Neural cell (in vitro differentiated cells): ENCODE data around the gene KDM4C. TPM values are rescaled to one million over a fixed set of nuclear protein-coding genes. Genes with fewer than 3 reads are reported as not detected.

Experiments used
- H2AFZ ChIP-seq: fragments of 200-600, 300-800 bp; sonication (generic), shearing (Covaris generic); 2 replicates; pipeline ENCODE4 v1.6.0; 2014; ENCODE audit warnings: low read depth, mild to moderate bottlenecking, antibody characterized with exemption, low read length, moderate library complexity
- H3F3A ChIP-seq: fragments of 200-600 bp; shearing (Covaris generic); 2 replicates; pipeline ENCODE4 v1.6.1; 2016; ENCODE audit warnings: mild to moderate bottlenecking, moderate library complexity, mixed read lengths, antibody characterized with exemption, low read length; ENCODE audit not compliant: insufficient read depth, poor library complexity, severe bottlenecking
- H3K27ac ChIP-seq: fragments of 200-600, 300-800 bp; sonication (generic), shearing (Covaris generic); 2 replicates; pipeline ENCODE4 v1.5.1; 2014; ENCODE audit warnings: mild to moderate bottlenecking, low read length, moderate library complexity
- H3K27me3 ChIP-seq: fragments of 300-800, 200-600 bp; sonication (generic), shearing (Covaris generic); 2 replicates; pipeline ENCODE4 v1.6.0; 2014; ENCODE audit warnings: mild to moderate bottlenecking, low read depth, low read length, moderate library complexity; ENCODE audit not compliant: insufficient read depth
- H3K36me3 ChIP-seq: fragments of 300-800, 200-600 bp; sonication (generic), shearing (Covaris generic); 2 replicates; pipeline ENCODE4 v1.5.1; 2014; ENCODE audit warnings: mild to moderate bottlenecking, antibody characterized with exemption, low read length, moderate library complexity; ENCODE audit not compliant: insufficient read depth
- H3K4me2 ChIP-seq: fragments of 300-800, 200-600 bp; sonication (generic), shearing (Covaris generic); 2 replicates; pipeline ENCODE4 v1.6.0; 2014; ENCODE audit warnings: mild to moderate bottlenecking, low read length
- H3K4me3 ChIP-seq: fragments of 300-800, 200-600 bp; sonication (generic), shearing (Covaris generic); 2 replicates; pipeline ENCODE4 v1.5.1; 2014; ENCODE audit warnings: mild to moderate bottlenecking, low read length, moderate library complexity
- H3K79me2 ChIP-seq: fragments of 200-600 bp; shearing (Covaris generic); replicated peaks from 2 replicates; pipeline ENCODE4 v1.6.0; 2014; ENCODE audit warnings: mild to moderate bottlenecking, low read length, moderate library complexity; ENCODE audit not compliant: insufficient read depth
- H3K9ac ChIP-seq: fragments of 300-800, 200-600 bp; sonication (generic), shearing (Covaris generic); 2 replicates; pipeline ENCODE4 v1.6.1; 2016; ENCODE audit warnings: mild to moderate bottlenecking, low read length, mixed read lengths
- H3K9me2 ChIP-seq: fragments of 200-600 bp; shearing (Covaris generic); 2 replicates; pipeline ENCODE4 v1.6.1; 2016; ENCODE audit warnings: mild to moderate bottlenecking, low read length, mixed read lengths; ENCODE audit not compliant: insufficient read depth
- H3K9me3 ChIP-seq: fragments of 200-600, 300-800 bp; sonication (generic), shearing (Covaris generic); 2 replicates; pipeline ENCODE4 v1.6.1; 2016; ENCODE audit warnings: mild to moderate bottlenecking, mixed run types, low read length, moderate library complexity, mixed read lengths
- H4K20me1 ChIP-seq: fragments of 200-600 bp; shearing (Covaris generic); 2 replicates; pipeline ENCODE4 v1.6.1; 2016; ENCODE audit warnings: mild to moderate bottlenecking, mixed run types; ENCODE audit not compliant: insufficient read depth
- CTCF ChIP-seq: fragments of 450-650 bp; IDR thresholded peaks from 2 replicates; pipeline ENCODE4 v1.5.1; 2014; ENCODE audit warnings: antibody characterized with exemption, mild to moderate bottlenecking, moderate library complexity; ENCODE audit not compliant: poor library complexity, severe bottlenecking
- EP300 ChIP-seq: fragments of 450-650 bp; conservative IDR thresholded peaks from 2 replicates; pipeline ENCODE4 v1.6.1; 2014; ENCODE audit warnings: antibody characterized with exemption, mild to moderate bottlenecking, moderate library complexity; ENCODE audit not compliant: poor library complexity, severe bottlenecking
- EZH2 ChIP-seq: fragments of 200-600, 300-800 bp; shearing (Covaris generic), sonication (generic); IDR thresholded peaks from 2 replicates; pipeline ENCODE4 v1.6.1; 2014; ENCODE audit warnings: antibody characterized with exemption, low read length, borderline replicate concordance, mild to moderate bottlenecking; ENCODE audit not compliant: insufficient read depth, poor library complexity, severe bottlenecking
- MXI1 ChIP-seq: fragments of 450-650 bp; conservative IDR thresholded peaks from 2 replicates; pipeline ENCODE4 v1.6.1; 2014; ENCODE audit warnings: antibody characterized with exemption, mild to moderate bottlenecking; ENCODE audit not compliant: poor library complexity, severe bottlenecking
- POLR2AphosphoS5 ChIP-seq: IDR thresholded peaks from 2 replicates; pipeline ENCODE4 v1.6.1; 2012
- RAD21 ChIP-seq: fragments of 450-650 bp; conservative IDR thresholded peaks from 2 replicates; pipeline ENCODE4 v1.6.1; 2014; ENCODE audit warnings: antibody characterized with exemption, mild to moderate bottlenecking, moderate library complexity
- REST ChIP-seq: IDR thresholded peaks from 2 replicates; pipeline ENCODE4 v1.6.1; 2012; ENCODE audit warnings: borderline replicate concordance
- SMC3 ChIP-seq: fragments of 450-650 bp; conservative IDR thresholded peaks from 2 replicates; pipeline ENCODE4 v1.6.1; 2014; ENCODE audit warnings: antibody characterized with exemption, mild to moderate bottlenecking, moderate library complexity; ENCODE audit not compliant: poor library complexity
- TAF1 ChIP-seq: IDR thresholded peaks from 2 replicates; pipeline ENCODE4 v1.6.1; 2012; ENCODE audit warnings: low read depth
- polyA plus RNA-seq: library from polyadenylated mRNA; depleted of rRNA; stranded (reverse); fragments of >200 nt; gene quantifications from 2 replicates; pipeline ENCODE4 v1.2.3, GENCODE V29; 2014

Gene KDM4C
- polyA plus RNA-seq, 1 donor from 2014 or later: 21.1 TPM

GRCh38 chr9:6829027-6829426 lies 71.3 kb downstream of the KDM4C start:
- no peak overlapping the region for H3K27ac ChIP-seq
- no peak overlapping the region for H3K4me2 ChIP-seq
- no peak overlapping the region for H2AFZ ChIP-seq
- no peaks in the 10 kb centered on the region for H3K36me3 ChIP-seq
- no peaks in the 10 kb centered on the region for H3K9me2 ChIP-seq
- no peaks in the 10 kb centered on the region for H3K27me3 ChIP-seq
- H3F3A ChIP-seq: no peaks in the 10 kb centered on the region
- no peaks in the 10 kb centered on the region for H3K9me3 ChIP-seq
- TF ChIP-seq SMC3 (no peak), EP300 (no peak), RAD21 (no peak), TAF1 (no peak), REST (no peak), EZH2 (no peak), MXI1 (no peak), POLR2AphosphoS5 (no peak), CTCF (no peak)
- H4K20me1 ChIP-seq: no peaks in the 10 kb centered on the region
- H3K4me3 ChIP-seq: no peak overlapping the region
- H3K9ac ChIP-seq: no peak overlapping the region
- H3K79me2 ChIP-seq: no peaks in the 10 kb centered on the region

GRCh38 chr9:6829536-6829935 lies 71.8 kb downstream of the KDM4C start:
- no peaks in the 10 kb centered on the region for H3K9me2 ChIP-seq
- no peak overlapping the region for H3K4me3 ChIP-seq
- no peak overlapping the region for H3K4me2 ChIP-seq
- H3F3A ChIP-seq: no peaks in the 10 kb centered on the region
- H2AFZ ChIP-seq: no peak overlapping the region
- TF ChIP-seq EZH2 (no peak), MXI1 (no peak), EP300 (no peak), RAD21 (no peak), POLR2AphosphoS5 (no peak), CTCF (no peak), SMC3 (no peak), REST (no peak), TAF1 (no peak)
- no peaks in the 10 kb centered on the region for H3K79me2 ChIP-seq
- no peak overlapping the region for H3K9ac ChIP-seq
- H3K36me3 ChIP-seq: no peaks in the 10 kb centered on the region
- no peaks in the 10 kb centered on the region for H3K9me3 ChIP-seq
- no peaks in the 10 kb centered on the region for H3K27me3 ChIP-seq
- H4K20me1 ChIP-seq: no peaks in the 10 kb centered on the region
- H3K27ac ChIP-seq: no peak overlapping the region
